GM18508 (cell line): Measurements from ENCODE around the gene FBXO5.
"Not testable (repeated sequence)": the region's sequence is repeated elsewhere in the genome, so short reads cannot be mapped to it uniquely, and the experiment has no call there.

Experiments
- ATAC-seq: cut with Tn5 transposase; IDR thresholded peaks from one replicate; pipeline ENCODE4 v1.9.1; 2021; ENCODE audit warnings: moderate number of reproducible peaks; ENCODE audit not compliant: insufficient read depth, unreplicated experiment

FBXO5 gene

GRCh38 chr6:152982904-152983636 lies at the start of gene FBXO5:
TSS of gene FBXO5 (minus strand) at chr6:152983041. CDS start at chr6:152982959, 82 bp downstream.
- peak; percentile 66 for ATAC-seq

DNA sequence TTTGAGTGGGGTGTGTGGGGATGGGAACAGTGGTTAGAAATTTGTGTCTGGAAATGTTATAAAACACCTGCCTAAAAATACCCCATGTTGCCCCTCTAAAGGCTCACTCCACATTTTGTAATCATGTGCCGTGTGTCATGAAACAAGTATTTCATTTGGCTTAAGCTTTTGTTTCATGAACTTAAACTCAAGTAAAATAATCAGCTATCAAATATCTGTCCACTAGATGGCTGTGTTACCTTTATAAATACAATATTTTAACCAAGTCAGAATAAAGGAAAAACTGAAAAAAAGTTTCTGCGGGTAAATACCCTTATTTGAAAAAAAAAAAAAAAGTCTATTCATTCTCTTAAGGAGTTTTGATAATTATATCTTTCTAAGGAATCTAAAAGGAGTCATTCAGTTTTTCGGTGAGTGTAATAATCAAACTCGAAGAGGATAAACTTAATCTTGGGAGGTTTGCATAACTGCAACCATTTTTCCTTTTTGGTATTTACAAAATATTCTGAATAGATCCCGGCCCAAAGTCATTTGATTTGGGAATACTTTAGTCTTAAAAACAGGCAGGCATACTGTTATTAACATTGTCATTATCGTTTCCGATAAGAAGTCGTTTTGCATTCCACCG lies 49.5 kb upstream of the FBXO5 start:
- ATAC-seq = no peak

GRCh38 chr6:153031335-153031955 lies 48.6 kb upstream of the FBXO5 start:
- ATAC-seq = no peak

DNA sequence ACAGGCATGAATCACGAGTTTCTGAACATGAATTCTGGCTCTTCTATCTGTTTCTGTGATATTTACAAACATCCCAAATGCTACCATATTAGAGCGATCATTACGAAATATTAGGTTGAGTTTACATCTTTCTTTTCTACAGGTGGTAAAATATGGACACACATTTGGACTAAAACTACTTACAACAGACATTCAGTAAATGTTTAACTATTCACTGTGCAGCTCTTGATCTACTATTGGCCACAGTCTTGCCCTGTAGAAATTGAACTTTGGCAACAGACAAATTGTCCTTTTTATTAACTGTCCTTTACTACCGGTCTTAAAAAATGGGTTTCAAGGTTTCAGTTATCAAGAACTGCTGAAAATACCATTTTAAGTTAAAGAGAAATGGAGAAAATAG lies 46.1 kb upstream of the FBXO5 start:
- no peak for ATAC-seq

DNA sequence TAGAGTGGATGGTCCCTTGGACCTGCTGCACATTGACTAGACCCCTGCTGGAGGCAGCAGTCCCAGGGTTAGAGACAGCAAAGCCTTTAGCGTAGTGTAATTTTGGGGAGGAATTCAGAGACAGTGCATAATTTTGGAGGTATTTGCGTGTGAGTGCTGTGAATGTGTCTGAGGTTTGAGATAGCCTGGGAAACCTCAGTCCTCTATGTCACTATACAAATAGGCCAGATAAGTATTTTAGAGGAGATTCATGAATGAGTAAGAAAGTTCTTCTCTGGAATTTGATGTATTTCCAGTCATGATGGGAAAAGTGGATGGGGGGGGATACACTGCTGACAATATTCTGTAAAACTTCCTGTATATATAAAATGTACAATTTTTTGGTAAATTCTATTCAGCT lies 45.4 kb upstream of the FBXO5 start:
- no peak for ATAC-seq

GRCh38 chr6:153027480-153027879 lies 44.6 kb upstream of the FBXO5 start:
- ATAC-seq = no peak

DNA sequence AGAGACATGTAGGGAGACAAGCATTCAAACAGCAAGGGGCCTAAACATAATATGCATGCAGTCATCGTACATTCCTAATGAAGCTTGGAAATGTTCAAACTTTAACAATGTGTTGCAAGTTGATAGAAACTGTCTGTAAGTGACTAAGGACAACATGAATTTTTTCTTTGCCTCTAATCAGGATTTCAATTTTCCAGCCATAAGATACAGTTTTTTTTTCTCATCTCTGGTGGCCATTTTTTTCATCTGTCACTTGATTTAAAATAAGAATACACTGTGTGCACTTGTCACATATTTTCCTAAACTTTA lies 41.8 kb upstream of the FBXO5 start:
- peak; percentile 5 for ATAC-seq

DNA sequence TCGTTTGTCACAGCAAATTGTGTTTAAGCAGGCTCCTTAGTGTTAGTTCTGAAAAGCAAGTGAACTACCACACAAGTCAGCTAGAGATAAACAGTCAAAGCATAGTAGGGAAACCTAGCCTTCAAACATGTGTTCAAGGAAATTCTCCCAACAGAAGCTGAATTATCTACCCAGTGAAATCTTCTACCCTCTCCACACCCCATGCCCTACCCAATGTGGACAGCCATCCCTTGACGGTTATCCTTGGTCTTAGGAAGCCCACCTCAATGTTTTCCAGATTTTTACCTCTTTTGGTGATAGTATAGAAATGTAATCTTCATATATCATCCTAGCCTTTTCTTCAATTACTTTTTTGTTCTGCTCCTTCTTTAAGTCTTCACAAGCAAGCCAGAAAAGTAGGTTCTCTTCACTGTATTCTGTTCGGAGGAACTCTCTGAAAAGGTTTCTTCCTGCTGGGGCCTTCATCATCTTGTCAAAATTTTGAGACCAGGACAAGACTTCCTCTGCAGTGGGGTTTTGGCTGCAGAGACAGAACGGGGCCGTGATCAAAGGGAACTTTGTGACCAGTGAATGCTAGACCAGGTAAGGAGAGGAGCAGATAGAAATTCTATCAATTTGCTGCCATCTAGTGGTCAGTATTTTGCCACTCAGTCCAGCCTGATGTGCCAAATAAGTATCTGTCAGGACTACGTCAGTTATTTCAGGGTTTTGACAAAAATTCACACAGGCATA lies 41.3 kb upstream of the FBXO5 start:
- peak; percentile 98 for ATAC-seq

GRCh38 chr6:153018355-153018754 lies 35.5 kb upstream of the FBXO5 start:
- ATAC-seq = no peak

DNA sequence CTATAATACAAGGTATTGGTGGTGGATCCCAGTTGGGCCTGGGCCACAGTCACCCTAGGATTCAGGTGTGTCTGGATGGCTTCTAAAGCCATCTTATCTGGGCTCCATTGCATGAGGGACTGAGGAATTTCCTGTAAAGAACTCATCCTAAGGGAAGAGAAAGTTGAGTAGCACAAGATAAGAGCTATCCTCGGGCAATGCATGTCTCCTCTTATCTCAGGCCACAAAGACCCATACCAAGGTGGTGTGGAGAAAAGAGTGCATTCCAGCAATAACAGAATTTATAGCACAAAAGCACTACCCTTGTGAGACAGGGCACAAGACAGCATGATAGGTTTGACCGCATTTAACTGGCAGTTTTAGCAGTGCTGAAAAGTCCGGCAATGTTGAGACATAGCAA lies 34.0 kb upstream of the FBXO5 start:
- no peak for ATAC-seq

DNA sequence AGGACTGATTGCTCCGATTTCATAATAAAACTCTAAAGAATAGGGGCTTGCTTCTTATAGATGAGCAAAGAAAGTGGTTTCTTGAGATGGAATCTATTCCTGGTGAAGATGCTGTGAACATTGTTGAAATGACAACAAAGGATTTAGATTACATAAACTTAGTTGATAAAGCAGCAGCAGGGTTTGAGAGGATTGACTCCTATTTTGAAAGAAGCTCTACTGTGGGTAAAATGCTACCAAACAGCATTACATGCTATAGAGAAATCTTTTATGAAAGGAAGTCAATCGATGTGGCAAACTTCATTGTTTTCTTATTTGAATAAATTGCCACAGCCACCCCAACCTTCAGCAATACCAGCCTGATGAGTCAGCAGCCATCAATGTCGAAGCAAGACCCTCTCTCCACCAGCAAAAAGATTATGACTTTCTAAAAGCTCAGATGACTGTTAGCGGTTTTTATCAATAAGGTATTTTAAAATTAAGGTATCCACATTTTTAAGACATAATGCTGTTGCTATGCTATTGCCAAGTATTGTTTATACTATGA lies 32.3 kb upstream of the FBXO5 start:
- ATAC-seq = no peak

DNA sequence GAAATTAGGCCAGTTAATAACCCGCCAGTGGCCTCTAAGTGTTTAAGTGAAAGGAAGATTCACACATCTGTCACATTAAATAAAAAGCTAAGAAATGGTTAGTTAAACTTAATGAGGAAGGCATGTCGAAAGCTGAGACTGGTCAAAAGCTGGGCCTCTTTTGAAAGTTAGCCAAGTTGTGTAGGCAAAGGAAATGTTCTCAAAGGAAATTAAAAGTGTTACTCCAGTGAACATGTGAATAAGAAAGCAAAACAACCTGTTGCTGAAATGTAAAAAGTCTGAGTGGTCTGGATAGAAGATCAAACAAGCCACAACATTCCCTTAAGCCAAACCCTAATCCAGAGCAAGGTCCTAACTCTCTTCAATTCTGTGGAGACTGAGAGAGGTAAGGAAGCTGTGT lies 30.6 kb upstream of the FBXO5 start:
- ATAC-seq = no peak

- ATAC-seq = no peak
Measured at GRCh38 chr6:153012856-153013255, 30.0 kb upstream of the FBXO5 start.

DNA sequence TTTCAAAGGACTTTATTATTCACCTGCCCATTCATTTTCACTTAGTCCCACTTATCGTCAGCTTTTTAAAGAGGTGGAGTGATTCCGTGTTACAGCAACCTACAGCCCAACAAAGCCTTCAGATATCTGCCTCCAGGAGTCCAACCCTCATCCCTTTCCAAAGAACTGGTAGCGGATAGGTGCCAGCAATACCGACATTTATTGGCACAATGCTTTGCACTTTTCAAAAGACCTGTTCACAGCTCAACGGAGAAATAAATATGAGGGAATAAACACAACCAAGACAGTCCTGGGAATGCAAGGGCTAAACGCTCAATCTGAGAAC lies 20.5 kb upstream of the FBXO5 start:
- ATAC-seq = no peak

GRCh38 chr6:153002613-153003365 lies 19.9 kb upstream of the FBXO5 start, which contains the start of gene MTRF1L:
TSS of gene MTRF1L (minus strand) at chr6:153002709. CDS start at chr6:153002685, 24 bp downstream.
- peak; percentile 88 for ATAC-seq

- peak; percentile 5 for ATAC-seq
Measured at GRCh38 chr6:153001767-153002612, 19.1 kb upstream of the FBXO5 start.

GRCh38 chr6:153000790-153001189 lies 17.9 kb upstream of the FBXO5 start:
- ATAC-seq = not testable (repeated sequence)

GRCh38 chr6:153000243-153000642 lies 17.4 kb upstream of the FBXO5 start:
- ATAC-seq = no peak

GRCh38 chr6:152999538-152999937 lies 16.7 kb upstream of the FBXO5 start:
- ATAC-seq = not testable (repeated sequence)
